Head of caudate nucleus (tissue), 42 donors: ENCODE data around the gene ABCB1.
"Not testable (repeated sequence)": the region's sequence is repeated elsewhere in the genome, so short reads cannot be mapped to it uniquely, and the experiment has no call there.

ENCODE experiments used
- DNase-seq, 42 donors: peaks; one replicate each; pipeline versions ENCODE4 v3.0.0 to v3.0.0-alpha.2; 2020 to 2021; ENCODE audit warnings: mixed read lengths in 7 of 42
- intact Hi-C: fragments of 100-400 bp; cut with DNase I; formaldehyde crosslinking; loops from one replicate; pipeline ENCODE4 v1.15.0; 2022

Gene ABCB1

DNA sequence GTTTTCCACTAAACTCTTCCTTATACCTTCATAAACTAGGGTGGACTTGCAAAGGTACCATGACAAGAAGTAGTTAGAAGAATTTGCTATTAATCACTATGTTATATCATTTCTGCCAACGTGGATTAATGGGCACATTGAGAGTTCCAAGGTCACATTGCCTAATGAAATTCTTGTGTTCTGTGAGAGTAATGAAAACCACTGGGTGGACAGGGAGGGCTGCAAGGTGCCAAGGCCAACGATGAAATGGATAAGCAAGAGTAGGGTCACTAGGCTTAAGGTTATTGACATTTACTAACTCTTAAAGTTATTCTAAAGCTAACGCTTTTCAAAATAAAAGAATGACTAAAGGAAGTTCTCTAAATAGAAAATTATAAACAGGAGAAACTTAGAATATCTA lies 118.6 kb downstream of the ABCB1 start:
- intact Hi-C loops, result no loop called here
- no peak for DNase-seq

GRCh38 chr7:87480386-87480785 lies 120.3 kb downstream of the ABCB1 start:
- no peak for DNase-seq
- intact Hi-C loops, result no loop called here

DNA sequence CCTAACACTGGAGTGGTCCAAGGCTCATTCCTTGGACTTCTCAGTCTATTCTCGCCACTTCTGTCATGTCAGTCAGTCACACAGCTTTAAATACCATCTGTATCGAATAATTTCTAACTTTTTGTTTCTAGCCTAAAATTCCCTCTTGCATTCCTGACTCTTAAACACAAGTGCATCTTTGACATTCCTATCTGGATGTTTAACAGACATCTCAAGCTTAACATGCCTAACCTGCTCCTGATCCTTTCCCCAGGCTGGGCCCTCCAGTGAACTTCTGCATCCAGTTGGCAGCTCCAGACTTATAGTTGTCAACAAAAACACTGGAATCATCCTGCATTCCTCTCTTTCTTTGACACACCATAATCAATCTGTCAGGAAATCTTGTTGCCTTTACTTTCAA lies 120.7 kb downstream of the ABCB1 start:
- DNase-seq, result no peak
- intact Hi-C loops, result no loop called here

DNA sequence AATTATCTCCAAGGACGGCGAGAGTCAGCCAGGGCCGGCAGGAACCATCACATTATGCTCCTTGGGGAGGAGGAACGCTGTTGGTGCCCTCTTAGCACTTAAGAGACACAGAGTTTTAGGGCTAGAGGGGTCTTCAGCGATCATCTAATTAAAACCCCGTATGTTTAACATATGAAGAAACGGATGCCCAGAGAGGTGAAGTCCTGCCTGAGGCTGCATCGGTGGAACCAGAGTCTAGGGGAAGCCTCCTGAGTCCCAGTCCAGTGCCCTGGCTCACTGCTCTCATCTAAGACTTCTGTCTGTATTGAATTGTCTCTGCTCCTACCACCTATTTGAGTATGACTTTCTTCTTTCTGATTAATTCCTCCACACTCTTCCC lies 124.5 kb downstream of the ABCB1 start:
- intact Hi-C loops, result no loop called here

DNA sequence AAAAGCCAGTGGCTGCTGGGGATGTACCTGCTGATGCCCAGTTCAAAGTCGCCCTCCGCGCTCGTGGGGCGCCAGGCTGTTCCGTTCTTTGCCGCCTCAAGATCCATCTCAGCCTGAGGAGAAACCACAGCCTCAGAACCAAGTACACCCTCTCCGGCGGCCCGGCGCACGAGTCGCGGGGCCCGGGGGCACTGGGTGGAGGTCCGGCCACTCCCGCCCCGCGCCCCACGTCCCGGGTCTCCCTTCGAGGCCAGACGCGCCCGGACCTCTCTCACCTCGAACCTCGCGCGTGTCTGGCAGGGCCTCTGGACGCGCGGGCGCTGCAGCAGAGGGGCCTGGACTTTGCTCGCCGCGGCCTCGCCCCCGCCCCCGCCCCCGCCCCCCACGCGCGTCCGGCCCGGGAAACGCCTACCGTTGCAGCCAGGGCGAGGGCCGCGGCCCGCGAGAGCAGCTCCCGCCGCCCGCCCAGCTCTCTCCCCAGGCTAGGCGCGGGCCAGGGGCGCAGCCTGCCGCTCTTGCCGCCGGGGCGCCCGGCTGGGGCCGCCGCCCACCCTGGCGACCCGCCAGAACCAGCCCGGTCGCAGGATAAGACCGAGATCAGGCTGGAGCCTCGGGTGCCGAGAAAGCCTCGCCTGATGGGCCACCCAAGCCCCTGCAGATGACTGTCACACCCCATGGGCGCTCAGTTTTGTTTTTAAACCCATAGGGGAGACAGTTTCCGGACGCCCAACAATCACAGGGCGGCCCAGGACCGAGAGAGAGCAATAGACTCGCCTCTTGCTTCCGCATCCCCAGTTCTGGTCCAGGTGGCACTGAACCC lies 125.1 kb downstream of the ABCB1 start, which contains the start of gene ABCB4:
ABCB4 (minus strand) TSS at position 322 of the 820 bp plus-strand sequence; CDS start at position 107, 215 bp downstream.
- peak in 1 of 42 donors; percentile 28 for DNase-seq
- intact Hi-C loops, result no loop called here

More for the DNA sequence above, 124.5 kb downstream of the ABCB1 start:
- no peak for DNase-seq

GRCh38 chr7:87474533-87475358 lies 125.9 kb downstream of the ABCB1 start:
- intact Hi-C loops, result no loop called here
- DNase-seq, result peak in 12 of 42 donors; percentile 1 to 34 (median 10)

DNA sequence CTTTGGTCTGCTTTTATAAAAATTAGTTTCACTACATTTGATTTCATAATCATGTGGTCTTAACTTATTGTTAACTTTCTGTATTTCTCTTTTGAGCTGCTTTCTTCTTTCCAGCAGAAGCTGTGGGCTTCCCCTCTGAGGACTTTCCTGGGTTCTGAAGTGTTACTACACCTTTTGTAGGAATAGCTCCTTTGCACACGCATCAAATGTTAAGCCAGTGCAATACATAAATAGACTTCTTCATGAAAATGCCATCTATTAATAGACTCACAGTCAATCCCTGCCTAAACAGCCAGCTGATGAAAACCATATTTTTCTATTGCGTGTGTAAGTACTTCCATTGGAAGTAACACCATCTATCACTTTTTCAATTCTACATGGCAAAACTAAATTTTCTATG lies 126.7 kb downstream of the ABCB1 start:
- DNase-seq, result no peak
- intact Hi-C loops, result no loop called here

- no peak for DNase-seq
- intact Hi-C loops, result no loop called here
Measured at GRCh38 chr7:87473192-87473591, 127.5 kb downstream of the ABCB1 start.

- intact Hi-C loops, result no loop called here
- no peak for DNase-seq
Measured at GRCh38 chr7:87471473-87471872, 129.2 kb downstream of the ABCB1 start.

- intact Hi-C loops, result not testable (repeated sequence)
Measured at GRCh38 chr7:87469204-87469603, 131.5 kb downstream of the ABCB1 start.

GRCh38 chr7:87465534-87465880 lies 135.2 kb downstream of the ABCB1 start:
- DNase-seq, intact Hi-C loops: not testable (repeated sequence)

More at GRCh38 chr7:87469204-87469603, 131.5 kb downstream of the ABCB1 start:
- not testable (repeated sequence) for DNase-seq

GRCh38 chr7:87464830-87465533 lies 135.7 kb downstream of the ABCB1 start:
- DNase-seq, intact Hi-C loops: not testable (repeated sequence)

DNA sequence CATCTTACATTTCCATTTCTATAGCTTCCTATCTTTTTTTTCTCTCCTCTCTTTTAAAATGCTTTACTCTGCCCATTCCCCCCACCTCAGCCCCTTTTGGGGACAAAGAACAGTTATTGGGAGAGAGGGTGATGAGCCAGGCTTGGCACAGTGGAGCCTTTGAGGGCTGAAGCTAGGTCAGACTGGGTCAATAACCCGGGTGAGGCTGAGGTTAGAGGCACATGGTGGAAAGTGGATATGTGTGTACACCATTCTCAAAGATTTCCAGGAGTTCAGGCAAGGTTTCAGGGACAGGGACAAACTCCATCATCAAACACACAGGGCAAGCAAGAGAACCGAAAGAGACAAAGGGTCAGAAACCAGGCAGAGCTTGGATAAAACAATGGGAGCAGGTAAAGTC lies 136.7 kb downstream of the ABCB1 start:
- DNase-seq, result no peak
- intact Hi-C loops, result no loop called here

DNA sequence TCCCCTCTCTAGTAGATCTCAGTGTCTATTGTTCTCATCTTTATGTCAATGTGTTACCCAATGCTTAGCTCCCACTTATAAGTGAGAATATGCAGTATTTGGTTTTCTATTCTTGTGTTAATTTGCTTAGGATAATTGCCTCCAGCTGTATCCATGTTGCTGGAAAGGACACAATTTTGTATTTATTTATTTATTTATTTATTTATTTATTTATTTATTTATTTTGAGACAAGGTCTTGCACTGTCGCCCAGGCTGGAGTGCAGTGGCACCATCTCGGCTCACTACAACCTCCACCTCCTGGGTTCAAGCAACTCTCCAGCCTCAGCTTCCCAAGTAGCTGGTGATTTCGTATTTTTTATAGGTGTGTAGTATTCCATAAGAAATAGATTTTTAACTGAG lies 140.2 kb downstream of the ABCB1 start:
- DNase-seq, intact Hi-C loops: not testable (repeated sequence)

GRCh38 chr7:87459941-87460340 lies 140.7 kb downstream of the ABCB1 start:
- intact Hi-C loops, result no loop called here
- DNase-seq, result no peak

- intact Hi-C loops, result no loop called here
Measured at GRCh38 chr7:87458148-87458547, 142.5 kb downstream of the ABCB1 start.

GRCh38 chr7:87456247-87456646 lies 144.4 kb downstream of the ABCB1 start:
- DNase-seq, result no peak
- intact Hi-C loops, result no loop called here

More at GRCh38 chr7:87458148-87458547, 142.5 kb downstream of the ABCB1 start:
- DNase-seq, result no peak
